Neural crest cell (in vitro differentiated cells): Measurements from ENCODE around the gene CTSH. TPM values are rescaled to one million over a fixed set of nuclear protein-coding genes. Genes with fewer than 3 reads are reported as not detected.
A peak's percentile ranks its signal among the peaks of the same experiment; 100 is the strongest.

ENCODE experiments used
- DNase-seq: peaks from one replicate; pipeline ENCODE4 v3.0.0; 2021; ENCODE audit warnings: low read depth, mixed read lengths, low spot score
- H3K27ac Mint-ChIP-seq: one replicate; pipeline ENCODE4 v1.8.0; 2021; ENCODE audit warnings: mild to moderate bottlenecking, mixed read lengths; ENCODE audit not compliant: unreplicated experiment
- H3K27me3 Mint-ChIP-seq: 2 replicates; pipeline ENCODE4 v1.8.0; 2021; ENCODE audit warnings: low read depth, mild to moderate bottlenecking, mixed read lengths
- H3K36me3 Mint-ChIP-seq: 2 replicates; pipeline ENCODE4 v1.8.0; 2021; ENCODE audit warnings: low read depth, mild to moderate bottlenecking, mixed read lengths
- H3K4me1 Mint-ChIP-seq: 2 replicates; pipeline ENCODE4 v1.8.0; 2021; ENCODE audit warnings: mixed read lengths
- H3K4me3 Mint-ChIP-seq: one replicate; pipeline ENCODE4 v1.8.0; 2021; ENCODE audit warnings: mild to moderate bottlenecking, mixed read lengths
- H3K9me3 Mint-ChIP-seq: 2 replicates; pipeline ENCODE4 v1.8.0; 2021; ENCODE audit warnings: mixed read lengths
- total RNA-seq: library from RNA; stranded (reverse); gene quantifications from 2 replicates; pipeline ENCODE4 v1.2.1, GENCODE V29; 2021
- TF ChIP-seq, protein P1 (sequence below): fragments of 200-600 bp; sonication (generic); conservative IDR thresholded peaks from 2 replicates; pipeline ENCODE4 v1.5.0; 2021; ENCODE audit warnings: antibody characterized with exemption, mild to moderate bottlenecking

The CTSH gene
- total RNA-seq, 1 donor from 2014 or later, result 7.3 TPM

DNA sequence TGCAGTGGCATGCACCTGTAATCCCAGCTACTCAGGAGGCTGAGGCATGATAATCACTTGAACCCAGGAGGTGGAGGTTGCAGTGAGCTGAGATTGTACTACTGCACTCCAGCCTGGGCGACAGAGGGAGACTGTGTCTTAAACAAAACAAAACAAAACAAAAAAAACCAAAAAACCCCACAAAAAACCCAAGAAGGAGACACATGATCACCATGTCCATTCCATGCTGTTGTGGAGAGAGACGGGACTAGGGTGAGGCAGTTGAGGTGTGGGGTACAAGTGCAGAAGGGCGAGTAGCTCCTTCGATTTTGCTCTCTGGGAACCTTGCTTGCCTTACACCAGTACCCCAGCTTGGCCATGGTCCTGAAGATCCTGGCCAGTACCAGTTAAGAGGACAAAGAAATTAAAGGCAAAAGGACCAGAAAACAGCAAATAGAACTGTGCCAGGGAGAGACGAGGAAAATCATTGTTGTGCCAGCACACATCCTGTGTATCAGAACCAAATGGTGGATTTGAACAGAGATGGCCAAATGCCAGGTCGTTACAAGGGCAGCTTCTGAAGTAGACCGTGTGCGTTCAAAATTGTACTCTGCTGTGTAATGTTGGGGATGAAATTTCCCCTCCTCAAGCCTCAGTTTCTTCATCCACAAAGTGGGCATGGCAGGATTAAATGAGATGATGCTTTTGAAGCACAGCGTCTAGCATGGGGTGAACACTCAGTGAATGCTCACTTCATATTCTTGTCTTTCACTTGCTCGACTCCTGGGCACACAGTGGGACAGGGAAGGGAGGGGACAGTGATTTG lies 42.9 kb upstream of the CTSH start:
- Mint-ChIP-seq H3K36me3 (no peaks in the 10 kb centered on the region), H3K4me3 (no peak overlapping the region), H3K9me3 (peaks cover 2% of the 10 kb centered on the region), H3K27ac (no peak overlapping the region), H3K4me1 (no peaks in the 10 kb centered on the region), H3K27me3 (no peaks in the 10 kb centered on the region)
- TF ChIP-seq, protein P1, sequence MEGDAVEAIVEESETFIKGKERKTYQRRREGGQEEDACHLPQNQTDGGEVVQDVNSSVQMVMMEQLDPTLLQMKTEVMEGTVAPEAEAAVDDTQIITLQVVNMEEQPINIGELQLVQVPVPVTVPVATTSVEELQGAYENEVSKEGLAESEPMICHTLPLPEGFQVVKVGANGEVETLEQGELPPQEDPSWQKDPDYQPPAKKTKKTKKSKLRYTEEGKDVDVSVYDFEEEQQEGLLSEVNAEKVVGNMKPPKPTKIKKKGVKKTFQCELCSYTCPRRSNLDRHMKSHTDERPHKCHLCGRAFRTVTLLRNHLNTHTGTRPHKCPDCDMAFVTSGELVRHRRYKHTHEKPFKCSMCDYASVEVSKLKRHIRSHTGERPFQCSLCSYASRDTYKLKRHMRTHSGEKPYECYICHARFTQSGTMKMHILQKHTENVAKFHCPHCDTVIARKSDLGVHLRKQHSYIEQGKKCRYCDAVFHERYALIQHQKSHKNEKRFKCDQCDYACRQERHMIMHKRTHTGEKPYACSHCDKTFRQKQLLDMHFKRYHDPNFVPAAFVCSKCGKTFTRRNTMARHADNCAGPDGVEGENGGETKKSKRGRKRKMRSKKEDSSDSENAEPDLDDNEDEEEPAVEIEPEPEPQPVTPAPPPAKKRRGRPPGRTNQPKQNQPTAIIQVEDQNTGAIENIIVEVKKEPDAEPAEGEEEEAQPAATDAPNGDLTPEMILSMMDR, result no peak
- no peak for DNase-seq

- TF ChIP-seq, protein P1, result no peak
- Mint-ChIP-seq H3K9me3 (peaks cover 2% of the 10 kb centered on the region), H3K4me3 (no peak overlapping the region), H3K27ac (no peak overlapping the region), H3K36me3 (no peaks in the 10 kb centered on the region), H3K27me3 (no peaks in the 10 kb centered on the region), H3K4me1 (no peaks in the 10 kb centered on the region)
- no peak for DNase-seq
Measured at GRCh38 chr15:78985859-78986475, 41.1 kb upstream of the CTSH start.

DNA sequence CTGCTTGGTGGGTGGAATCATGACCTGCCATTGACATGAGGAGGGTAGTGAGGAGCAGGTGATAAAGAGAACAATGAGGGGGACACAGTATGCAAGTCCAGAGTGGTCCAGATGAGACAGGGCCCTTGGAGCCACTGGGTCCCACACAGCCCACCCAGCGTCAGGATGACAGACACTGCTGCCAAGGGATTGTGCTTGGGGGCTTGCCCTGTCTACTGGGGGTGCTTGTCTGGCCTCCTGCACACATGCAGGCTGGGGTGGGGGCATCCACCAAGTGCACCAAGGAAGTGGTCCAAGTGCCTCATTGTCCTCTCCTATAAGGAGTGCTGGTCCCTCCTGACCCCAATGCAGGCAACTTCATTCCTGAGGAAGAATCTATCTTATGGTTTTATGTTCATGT lies 39.2 kb upstream of the CTSH start:
- Mint-ChIP-seq H3K27me3 (no peaks in the 10 kb centered on the region), H3K27ac (peak overlapping the region; percentile 7), H3K9me3 (peaks cover 2% of the 10 kb centered on the region), H3K4me1 (peaks cover 9% of the 10 kb centered on the region), H3K4me3 (no peak overlapping the region), H3K36me3 (no peaks in the 10 kb centered on the region)
- no peak for DNase-seq
- TF ChIP-seq, protein P1, result no peak

DNA sequence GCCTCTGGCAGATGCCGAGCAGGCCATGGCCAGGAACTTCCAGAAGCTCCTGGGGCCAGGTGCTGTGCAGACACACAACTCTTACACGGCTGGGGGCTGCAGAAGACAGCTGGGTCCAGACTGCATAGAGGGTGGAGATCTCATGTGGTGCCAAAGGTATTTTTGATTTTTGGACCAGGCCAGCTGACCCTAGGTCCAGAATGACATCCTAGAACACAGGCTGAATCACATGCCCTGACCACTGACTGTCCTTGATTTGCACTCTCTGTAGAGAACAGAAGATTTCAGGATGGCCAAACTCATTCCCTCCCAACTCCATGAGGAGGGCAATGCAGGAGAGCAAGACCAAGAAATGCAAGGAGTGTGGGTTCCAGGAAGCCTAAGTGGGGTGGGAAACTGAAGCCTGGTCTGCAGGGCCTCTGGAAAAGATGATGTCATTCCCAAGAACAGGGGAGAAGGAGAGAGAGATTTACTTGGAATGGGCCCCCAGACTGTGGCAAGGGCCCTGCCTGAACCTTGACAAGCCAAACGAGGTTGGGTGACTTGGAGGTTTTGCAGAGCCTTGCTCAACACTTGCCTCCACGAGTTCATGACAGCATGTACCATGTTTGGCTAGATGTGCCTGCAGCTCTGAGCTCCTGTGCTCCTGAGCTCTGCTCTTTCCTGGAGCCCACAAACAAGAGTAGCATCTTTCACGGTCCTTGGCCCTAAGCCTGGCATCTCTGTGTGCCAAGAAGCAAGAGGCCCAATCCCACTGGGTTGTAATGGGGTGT lies 38.5 kb upstream of the CTSH start:
- Mint-ChIP-seq H3K27me3 (no peaks in the 10 kb centered on the region), H3K4me3 (no peak overlapping the region), H3K27ac (peak overlapping the region; percentile 7), H3K9me3 (peaks cover 2% of the 10 kb centered on the region), H3K36me3 (no peaks in the 10 kb centered on the region), H3K4me1 (peaks cover 16% of the 10 kb centered on the region)
- TF ChIP-seq, protein P1, result no peak
- DNase-seq, result no peak

DNA sequence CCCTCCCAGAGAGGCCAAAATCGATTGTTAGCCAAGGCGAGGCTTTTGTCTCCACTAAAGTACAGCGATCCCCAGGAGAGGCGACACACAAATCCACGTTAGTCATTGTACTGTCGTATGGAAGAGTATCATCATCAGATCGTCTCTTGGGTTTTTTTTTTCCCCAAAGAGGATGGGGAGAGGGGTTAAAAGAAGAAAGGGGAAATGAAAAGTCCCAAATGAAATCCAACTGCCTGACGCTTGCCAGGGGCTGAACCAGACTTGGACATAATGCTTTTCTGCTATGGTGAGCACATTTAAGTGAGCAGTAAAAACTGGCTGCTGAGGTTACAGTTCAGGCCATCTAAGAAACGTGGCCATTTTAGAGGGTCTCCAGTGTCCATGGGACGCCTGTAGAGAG lies 37.9 kb upstream of the CTSH start:
- H3K27ac Mint-ChIP-seq, result no peak overlapping the region
- TF ChIP-seq, protein P1, result no peak
- no peak for DNase-seq
- peaks cover 2% of the 10 kb centered on the region for H3K9me3 Mint-ChIP-seq
- no peaks in the 10 kb centered on the region for H3K36me3 Mint-ChIP-seq
- no peak overlapping the region for H3K4me3 Mint-ChIP-seq
- no peaks in the 10 kb centered on the region for H3K27me3 Mint-ChIP-seq
- H3K4me1 Mint-ChIP-seq, result peaks cover 20% of the 10 kb centered on the region
